HG02981 (cell line): ENCODE results near the gene TEPSIN.

Experiments used
- ATAC-seq: cut with Tn5 transposase; IDR thresholded peaks from one replicate; pipeline ENCODE4 v1.9.1; 2021; ENCODE audit warnings: mild to moderate bottlenecking, moderate library complexity; ENCODE audit not compliant: unreplicated experiment

TEPSIN gene

DNA sequence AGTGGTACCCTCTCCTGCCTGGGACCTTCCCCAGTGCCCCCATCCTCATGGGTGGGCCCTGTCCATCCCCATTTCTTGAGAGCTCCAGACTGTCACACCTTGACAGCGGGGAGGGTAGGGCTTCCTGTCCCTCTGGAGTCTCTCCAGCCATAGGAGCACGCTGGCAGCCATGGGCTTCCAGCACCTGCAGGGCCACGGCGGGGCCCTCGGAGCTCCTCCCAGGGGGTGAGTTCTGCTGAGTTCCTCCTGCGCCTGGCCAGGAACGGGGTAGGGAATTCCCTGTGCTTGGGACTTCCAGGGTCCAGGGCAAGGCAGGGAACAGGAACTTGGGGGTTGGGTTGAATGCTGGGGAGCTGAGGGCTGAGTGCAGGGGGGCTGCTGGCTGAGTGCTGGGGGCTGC, 49.8 kb downstream of the TEPSIN start:
- no peak for ATAC-seq

DNA sequence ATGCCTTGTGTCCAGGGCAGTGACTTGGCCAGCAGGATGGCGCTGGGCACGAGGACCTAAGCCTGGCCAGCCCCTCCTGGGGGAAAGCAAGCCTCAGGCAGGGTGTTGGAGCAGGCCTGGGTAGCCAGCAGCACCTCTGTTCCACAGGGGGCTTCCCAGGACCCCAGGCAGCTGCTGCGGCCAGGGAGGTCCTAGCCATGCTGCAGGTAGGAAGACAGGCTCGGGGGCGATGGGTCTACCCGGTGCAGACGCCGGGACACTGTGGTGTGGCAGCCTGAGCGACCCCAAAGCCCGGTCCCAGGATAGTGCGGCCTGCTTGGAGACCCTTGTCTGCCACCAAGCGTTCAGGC, 50.4 kb downstream of the TEPSIN start:
- no peak for ATAC-seq

DNA sequence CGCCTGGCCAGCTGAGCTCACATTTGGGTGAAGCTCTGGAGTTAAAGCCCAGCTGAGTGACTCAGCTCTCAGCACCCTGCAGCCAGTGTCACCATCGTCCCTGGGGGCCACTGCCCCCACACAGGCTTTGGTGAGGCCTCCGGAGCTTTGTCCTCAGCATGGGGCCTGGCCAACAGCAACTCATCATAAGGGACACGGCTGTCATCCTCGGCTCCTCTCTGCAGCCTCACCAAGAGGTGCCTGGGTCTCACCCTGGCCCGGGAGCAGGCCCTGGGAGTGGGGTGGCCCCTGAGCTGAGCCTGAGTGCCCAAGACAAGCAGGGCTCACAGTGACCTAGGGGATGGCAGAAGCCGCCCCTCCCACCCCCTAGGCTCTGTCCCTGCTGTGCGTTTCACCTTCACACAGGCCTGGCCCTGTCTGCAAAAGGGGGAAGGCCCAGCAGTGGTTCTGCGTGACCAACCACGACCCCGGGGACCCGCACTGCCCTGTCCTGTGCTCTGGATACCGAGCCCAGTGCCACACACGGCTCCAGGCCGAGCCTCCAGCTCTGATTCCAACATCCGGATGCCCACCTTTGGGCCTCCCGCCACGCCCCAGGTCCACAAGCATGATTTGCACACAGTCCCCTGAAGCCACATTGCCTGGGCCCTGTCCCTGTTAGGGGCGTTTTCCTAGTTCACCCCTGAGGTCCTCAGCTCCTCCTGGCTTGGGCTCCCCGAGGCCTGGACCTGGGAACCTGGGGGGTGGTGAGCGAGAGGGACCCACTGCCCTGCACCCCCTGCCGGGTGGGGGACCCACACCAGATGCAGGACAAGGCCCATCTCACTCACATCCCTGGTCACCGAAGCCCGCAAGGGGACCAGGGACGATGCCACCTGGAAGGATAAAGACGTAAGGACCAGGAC, 51.0 kb downstream of the TEPSIN start:
- ATAC-seq = no peak

DNA sequence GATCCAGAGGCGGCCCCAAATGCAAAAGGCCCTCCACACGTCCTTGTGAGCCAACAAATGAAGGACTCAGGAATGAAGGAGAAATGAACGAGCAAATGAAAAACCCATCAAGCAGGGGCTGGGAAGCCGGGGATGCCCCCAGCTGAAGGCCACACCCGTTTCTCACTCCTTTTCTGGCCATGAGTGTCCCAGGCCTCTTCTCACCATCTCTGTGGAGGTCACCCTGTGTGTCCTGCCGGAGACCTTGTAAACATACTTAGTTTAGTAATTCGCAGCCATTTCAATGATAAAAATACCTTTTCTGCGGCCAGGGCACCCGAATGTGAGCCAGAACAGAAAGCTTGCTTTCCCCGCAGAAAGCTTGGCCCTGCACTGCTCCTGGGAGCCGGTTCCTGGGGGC, 51.7 kb downstream of the TEPSIN start:
- no peak for ATAC-seq

DNA sequence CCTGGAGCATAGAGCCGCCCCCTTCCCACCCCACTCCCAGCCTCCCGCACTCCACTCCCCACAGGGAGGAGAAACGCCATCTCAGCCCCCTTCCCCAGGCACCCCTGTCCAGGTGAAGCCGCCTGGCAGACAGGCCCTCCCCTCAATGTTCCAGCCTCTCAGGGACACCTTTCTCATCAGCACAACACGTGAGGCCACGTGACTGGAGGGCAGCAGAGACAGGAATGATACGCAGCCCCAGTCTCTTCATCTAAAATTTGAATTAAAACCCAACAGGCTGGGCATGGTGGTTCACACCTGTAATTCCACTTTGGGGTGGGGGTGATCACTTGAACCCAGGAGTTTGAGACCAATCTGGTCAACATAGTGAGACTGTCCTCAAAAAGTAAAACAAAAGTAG, 52.7 kb downstream of the TEPSIN start:
- ATAC-seq = no peak

DNA sequence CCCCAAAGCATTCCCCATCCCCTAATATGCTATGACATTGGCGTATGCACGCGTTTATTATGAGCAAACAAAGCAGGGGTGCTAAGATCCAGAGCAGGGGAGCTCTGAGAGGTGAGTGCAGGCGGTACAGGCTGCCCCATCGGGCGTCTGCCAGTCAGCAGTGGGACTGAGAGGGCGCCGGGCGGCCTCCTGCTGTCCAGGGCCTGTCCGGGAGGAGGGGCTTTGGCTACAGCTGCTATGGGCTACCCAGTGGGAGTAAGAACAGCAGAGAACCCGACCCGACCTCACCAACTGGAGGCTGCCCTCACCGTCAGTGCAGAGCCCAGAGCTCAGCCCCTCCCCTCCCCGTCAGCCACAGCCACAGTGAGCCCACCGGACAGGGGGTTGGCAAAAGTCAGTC, 54.3 kb downstream of the TEPSIN start:
- no peak for ATAC-seq

DNA sequence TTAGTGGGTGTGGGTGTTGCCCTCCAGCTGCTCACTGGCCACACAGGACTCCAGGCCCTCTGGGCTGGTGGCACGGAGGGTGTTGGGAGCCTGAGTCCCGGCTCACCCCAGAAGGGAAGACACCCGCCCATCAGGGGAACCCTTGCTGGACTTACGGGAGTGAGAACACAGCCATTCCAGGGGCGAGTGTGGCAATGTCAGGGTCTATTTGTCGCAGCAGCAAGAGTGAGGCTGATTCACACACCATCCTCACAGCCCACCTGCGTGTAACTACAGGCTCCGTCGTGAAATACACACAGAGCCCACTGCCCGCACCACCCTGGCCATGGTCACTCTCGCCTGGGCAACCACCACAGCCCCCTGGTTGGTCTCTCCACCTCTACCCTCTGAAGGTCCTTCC, 55.0 kb downstream of the TEPSIN start:
- ATAC-seq = no peak

DNA sequence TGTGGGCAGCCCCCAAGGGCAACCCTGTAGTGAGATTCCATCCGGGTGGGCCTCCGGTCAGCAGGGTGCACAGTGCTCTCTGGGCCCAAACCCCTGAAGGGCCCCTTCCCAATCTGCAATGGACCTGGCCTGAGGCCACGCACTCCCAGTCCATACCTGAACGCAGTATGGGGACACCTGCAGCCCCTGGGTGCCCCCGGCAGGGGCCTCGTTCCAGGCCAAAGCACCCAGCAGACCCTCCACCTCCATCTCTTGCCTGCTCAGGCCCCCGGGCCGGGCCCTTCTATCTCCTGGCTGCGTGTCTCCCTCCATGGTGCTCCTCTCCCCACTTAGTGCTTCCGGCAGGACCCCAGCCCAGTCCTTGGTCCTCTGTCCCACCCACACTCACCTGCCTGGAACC, 55.5 kb downstream of the TEPSIN start:
- ATAC-seq = no peak

DNA sequence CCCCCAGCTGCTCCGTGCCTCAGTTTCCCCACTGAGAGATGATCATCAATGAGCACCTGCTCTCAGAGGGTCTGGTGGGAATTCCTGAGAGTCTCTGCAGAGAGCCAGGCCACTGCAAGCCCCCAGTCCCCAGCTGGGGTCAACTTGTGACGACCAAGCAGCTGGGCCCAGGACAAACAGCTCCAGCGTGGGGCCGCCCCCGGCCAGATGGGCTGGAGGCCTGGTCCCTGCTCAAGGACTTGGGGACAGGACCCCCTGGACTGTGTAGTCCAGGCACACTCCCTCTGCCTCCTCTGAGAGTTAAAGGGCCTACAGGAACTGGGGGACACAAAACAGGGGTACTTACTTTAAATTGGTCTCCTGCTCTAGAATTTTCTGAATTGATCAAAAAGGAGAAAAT, 56.3 kb downstream of the TEPSIN start:
- ATAC-seq = no peak

DNA sequence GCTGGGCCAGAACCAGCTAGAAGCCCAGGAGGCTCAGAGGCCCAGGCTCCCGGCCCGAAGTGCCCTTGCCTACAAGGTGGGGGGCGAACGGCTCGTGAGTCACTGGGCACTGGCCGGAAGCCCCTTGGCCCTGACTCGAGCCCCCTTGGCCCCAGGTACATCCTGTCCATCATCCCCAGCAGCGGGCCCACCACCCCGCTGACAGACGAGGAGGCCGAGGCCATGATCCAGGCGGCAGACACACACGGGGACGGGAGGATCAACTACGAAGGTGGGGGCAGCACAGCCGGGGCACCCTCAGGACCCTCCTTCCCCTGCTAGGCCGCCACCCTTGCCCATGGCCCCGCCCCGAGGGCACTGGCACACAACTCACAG, 57.1 kb downstream of the TEPSIN start:
- no peak for ATAC-seq

DNA sequence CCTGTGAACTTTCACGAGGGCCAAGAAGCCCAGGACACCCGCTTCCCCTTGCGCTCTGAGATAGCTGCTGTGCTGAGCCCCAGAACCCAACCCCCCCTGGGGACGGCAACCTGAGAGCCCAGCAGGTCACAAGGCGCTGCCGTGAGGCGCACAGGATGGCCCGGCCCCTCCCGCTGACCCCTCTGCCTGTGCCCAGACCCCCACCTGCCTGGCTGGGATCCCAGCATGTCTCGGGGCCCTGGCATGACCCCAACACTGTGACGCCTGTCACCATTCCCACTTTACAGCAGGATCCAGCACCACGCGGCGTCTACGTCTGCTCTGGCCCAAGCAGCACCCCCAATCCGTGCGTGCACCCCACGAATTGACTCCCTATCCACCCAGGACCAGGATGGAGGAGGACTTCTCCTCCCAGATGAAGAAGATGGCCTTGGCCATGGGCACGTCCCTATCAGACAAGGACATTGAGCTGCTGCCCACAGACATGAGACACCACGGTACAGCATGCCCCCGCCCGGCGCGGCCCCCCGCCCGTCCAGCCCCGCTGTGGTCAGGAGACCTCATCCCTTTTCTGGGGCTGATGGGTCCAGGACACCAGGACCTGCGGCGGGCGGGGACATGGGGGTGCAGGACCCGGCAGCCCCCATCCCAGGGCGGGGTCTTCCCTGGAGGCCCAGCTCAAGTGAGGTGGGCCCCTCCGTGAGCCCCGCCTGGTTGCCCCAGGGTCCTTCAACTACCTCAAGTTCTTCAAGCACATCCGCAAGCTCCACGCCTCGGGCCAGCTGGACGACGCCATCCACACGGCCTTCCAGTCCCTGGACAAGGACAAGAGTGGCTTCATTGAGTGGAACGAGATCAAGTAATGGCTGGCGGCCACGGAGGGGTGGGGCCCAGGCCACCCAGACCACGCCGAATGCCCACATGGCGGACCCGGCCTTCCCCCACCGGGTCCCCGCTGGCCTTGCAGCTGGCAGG, 57.7 kb downstream of the TEPSIN start:
- no peak for ATAC-seq

DNA sequence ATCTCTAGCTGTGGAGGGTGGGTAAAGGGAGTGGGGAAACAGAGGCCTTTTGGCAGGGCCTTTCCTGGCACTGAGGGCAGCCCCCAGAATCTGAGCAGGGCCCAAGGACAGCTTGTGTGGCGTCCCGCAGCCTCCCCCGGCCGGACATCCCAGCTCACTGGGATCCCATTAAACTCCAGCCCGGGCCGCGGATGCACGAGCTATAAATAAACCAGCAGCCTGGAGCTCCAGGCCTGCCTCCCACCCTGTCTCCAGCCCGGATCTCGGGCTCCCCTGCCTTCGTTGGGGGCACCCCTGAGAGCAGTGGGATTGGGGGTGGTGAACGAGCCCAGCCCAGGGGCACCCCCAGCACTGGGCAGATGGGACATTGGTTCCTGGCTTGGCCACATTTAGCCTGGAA, 59.0 kb downstream of the TEPSIN start:
- no peak for ATAC-seq

DNA sequence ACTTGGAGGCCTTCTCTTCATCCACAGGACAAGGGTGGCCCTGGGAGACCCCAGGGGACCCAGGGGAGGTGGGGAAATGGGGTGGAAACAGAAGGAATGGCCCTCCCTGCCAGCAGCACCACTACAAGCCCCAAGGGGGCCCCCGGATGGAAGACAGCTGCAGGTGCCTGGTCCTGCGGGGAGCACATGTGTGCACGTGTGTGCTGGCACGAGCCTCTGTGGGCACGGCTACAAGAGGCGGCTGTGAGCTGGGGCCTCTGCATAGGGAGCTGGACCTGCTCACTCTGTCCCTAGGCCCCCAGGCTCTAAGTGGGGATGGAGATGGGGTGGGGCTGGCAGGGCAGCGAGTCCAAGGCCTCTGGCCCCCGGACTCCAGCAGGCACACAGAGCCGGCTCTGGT, 59.6 kb downstream of the TEPSIN start:
- ATAC-seq = no peak
